NT2/D1 (cell line): ENCODE measurements around the gene ARMCX4.

ENCODE experiments used
- SUZ12 ChIP-seq: IDR thresholded peaks from 2 replicates; pipeline ENCODE4 v1.6.1; 2011; ENCODE audit not compliant: insufficient read length, insufficient read depth; ENCODE audit errors: extremely low read depth
- YY1 ChIP-seq: IDR thresholded peaks from 2 replicates; pipeline ENCODE4 v1.6.1; 2011; ENCODE audit not compliant: insufficient read length, insufficient read depth

DNA sequence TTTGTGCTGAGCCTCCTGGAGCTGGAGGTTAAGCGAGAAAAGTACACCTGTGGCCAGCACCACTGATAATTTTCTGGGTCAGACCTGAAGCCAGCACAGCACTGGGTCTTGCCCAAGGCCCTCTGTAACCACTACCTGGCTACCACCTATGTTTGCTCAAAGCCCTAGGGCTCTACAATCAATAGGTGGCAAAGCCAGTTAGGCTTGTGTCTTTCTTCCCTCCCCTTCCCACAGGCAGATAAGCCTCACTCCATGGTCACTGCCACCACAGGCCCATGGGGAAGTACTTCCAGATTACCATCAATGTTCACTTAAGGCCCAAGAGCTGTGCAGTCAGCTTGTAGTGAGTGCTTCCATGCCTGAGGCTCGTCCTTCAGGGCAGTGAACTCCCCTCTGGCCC is 35.2 kb upstream of the ARMCX4 start:
- TF ChIP-seq SUZ12 (no peak), YY1 (no peak)
